ENCODE measurements around the gene ZNF664.

- TF ChIP-seq CTCF (conservative IDR thresholded peaks at IDR 0.05) (no peak), ZFX (IDR thresholded peaks at IDR 0.05) (no peak)
Observed at GRCh38 chr12:124028555-124028925, 55.5 kb downstream of the ZNF664 start.

Data from C4-2B (cell line).